Measurements from ENCODE around the gene ALMS1.
"Not testable (repeated sequence)": the region's sequence is repeated elsewhere in the genome, so short reads cannot be mapped to it uniquely, and the experiment has no call there.

Gene ALMS1

DNA sequence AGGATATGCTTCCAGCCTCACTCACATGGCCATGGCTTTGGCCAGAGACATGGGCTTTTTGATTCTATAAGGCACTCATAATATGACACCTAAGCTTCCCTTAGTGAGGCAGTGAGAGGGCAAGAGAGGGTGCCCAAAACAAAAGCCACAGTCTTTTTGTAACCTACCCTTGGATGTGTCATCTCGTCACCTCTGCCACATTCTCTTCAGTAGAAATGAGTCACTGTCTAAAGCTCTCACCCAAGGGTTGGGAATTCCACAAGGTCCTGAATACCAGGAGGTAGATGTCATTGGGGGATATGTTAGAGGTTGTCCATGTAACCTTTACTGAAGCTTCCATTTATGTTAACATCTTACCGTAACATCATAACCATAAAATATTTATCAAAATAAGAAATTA, 108.4 kb downstream of the ALMS1 start:
- TF ChIP-seq, protein P1, sequence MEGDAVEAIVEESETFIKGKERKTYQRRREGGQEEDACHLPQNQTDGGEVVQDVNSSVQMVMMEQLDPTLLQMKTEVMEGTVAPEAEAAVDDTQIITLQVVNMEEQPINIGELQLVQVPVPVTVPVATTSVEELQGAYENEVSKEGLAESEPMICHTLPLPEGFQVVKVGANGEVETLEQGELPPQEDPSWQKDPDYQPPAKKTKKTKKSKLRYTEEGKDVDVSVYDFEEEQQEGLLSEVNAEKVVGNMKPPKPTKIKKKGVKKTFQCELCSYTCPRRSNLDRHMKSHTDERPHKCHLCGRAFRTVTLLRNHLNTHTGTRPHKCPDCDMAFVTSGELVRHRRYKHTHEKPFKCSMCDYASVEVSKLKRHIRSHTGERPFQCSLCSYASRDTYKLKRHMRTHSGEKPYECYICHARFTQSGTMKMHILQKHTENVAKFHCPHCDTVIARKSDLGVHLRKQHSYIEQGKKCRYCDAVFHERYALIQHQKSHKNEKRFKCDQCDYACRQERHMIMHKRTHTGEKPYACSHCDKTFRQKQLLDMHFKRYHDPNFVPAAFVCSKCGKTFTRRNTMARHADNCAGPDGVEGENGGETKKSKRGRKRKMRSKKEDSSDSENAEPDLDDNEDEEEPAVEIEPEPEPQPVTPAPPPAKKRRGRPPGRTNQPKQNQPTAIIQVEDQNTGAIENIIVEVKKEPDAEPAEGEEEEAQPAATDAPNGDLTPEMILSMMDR (IDR thresholded peaks at IDR 0.05; ENCODE audit: insufficient read depth, low read length, poor library complexity, severe bottlenecking), result no peak
- Histone ChIP-seq H3K27me3 (replicated peaks; ENCODE audit: control insufficient read depth, insufficient read depth, low read length) (no peaks in the 10 kb centered on the region), H3K36me3 (ENCODE audit: control insufficient read depth, insufficient read depth, low read length) (no peaks in the 10 kb centered on the region; the same call in 1 of the 2 replicates), H3K4me3 (replicated peaks; ENCODE audit: low read depth, low read length) (no peak overlapping the region)
- DNase-seq (ENCODE audit: extremely low read depth, insufficient read length), result no peak

DNA sequence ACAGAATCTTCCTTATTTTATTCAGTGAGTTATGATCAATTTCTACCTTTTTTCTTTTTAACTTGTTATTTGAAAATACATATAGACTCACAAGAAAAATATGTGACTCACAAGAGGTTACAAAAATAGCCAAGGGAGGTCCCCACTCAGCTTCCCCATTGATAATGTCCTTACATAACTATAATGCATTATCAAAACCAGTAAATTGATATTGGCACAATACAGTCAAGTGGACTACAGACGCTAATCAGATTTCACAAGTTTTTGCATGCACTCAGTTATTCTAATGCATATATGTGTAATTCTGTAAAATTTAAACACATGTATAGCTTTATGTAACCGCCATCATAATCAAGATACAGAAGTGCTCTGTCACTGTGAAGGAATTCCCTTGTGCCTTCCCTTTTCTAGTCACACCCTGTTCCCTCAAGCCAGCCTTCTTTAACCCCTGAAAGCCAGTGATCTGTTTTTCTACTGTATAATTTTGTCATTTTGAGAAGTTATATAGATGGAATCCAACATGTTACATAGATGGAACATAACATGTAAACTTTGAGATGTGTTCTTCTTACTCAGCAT, 118.4 kb downstream of the ALMS1 start:
- TF ChIP-seq, protein P1 (IDR thresholded peaks at IDR 0.05; ENCODE audit: insufficient read depth, low read length, poor library complexity, severe bottlenecking), result no peak
- no peak for DNase-seq (ENCODE audit: extremely low read depth, insufficient read length)
- Histone ChIP-seq H3K27me3 (replicated peaks; ENCODE audit: control insufficient read depth, insufficient read depth, low read length) (no peaks in the 10 kb centered on the region), H3K36me3 (ENCODE audit: control insufficient read depth, insufficient read depth, low read length) (no peaks in the 10 kb centered on the region), H3K4me3 (replicated peaks; ENCODE audit: low read depth, low read length) (no peak overlapping the region)

- H3K4me3 ChIP-seq (replicated peaks; ENCODE audit: low read depth, low read length); DNase-seq (ENCODE audit: extremely low read depth, insufficient read length); H3K36me3 ChIP-seq (ENCODE audit: control insufficient read depth, insufficient read depth, low read length); H3K27me3 ChIP-seq (replicated peaks; ENCODE audit: control insufficient read depth, insufficient read depth, low read length): not testable (repeated sequence)
These were observed 119.2 kb downstream of the ALMS1 start for GRCh38 chr2:73504850-73505249.

GRCh38 chr2:73510470-73510869, 124.8 kb downstream of the ALMS1 start:
- DNase-seq (ENCODE audit: extremely low read depth, insufficient read length); H3K36me3 ChIP-seq (ENCODE audit: control insufficient read depth, insufficient read depth, low read length); H3K4me3 ChIP-seq (replicated peaks; ENCODE audit: low read depth, low read length); H3K27me3 ChIP-seq (replicated peaks; ENCODE audit: control insufficient read depth, insufficient read depth, low read length): not testable (repeated sequence)
- TF ChIP-seq, protein P1 (IDR thresholded peaks at IDR 0.05; ENCODE audit: insufficient read depth, low read length, poor library complexity, severe bottlenecking), result peak; percentile 3

DNA sequence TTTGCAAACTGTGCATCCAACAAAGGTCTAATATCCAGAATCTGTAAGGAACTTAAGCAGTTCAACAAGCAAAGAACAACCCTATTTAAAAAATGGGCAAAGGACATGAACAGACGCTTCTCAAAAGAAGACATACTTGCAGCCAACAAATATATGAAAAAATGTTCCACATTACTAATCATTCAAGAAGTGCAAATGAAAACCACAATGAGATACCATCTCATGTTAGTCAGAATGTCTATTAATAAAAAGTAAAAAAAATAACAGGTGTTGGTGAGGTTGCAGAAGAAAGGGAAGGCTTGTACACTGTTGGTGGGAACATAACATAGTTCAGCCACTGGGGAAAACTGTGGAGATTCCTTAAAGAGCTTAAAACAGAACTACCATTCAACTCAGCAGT, 130.4 kb downstream of the ALMS1 start:
- no peak overlapping the region for H3K4me3 ChIP-seq (replicated peaks; ENCODE audit: low read depth, low read length)
- no peaks in the 10 kb centered on the region for H3K27me3 ChIP-seq (replicated peaks; ENCODE audit: control insufficient read depth, insufficient read depth, low read length)
- no peaks in the 10 kb centered on the region for H3K36me3 ChIP-seq (ENCODE audit: control insufficient read depth, insufficient read depth, low read length)
- DNase-seq (ENCODE audit: extremely low read depth, insufficient read length), result no peak
- TF ChIP-seq, protein P1 (IDR thresholded peaks at IDR 0.05; ENCODE audit: insufficient read depth, low read length, poor library complexity, severe bottlenecking), result no peak

DNA sequence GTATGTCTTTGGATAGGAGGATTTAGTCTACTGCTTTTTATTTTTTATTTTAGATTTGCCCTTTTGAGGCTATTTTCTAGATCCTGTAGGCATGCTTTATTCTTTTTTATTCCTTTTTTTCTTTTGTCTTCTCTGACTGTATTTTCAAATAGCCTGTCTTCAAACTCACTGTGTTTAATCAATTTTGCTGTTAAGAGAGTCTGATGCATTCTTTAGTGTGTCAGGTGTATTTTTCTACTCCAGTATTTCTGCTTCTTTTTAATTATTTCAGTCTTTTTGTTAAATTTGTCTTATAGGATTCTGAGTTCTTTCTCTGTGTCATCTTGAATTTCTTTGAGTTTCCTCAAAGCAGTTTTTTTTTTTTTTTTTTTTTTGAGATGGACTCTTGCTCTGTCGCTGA, 143.1 kb downstream of the ALMS1 start:
- TF ChIP-seq, protein P1 (IDR thresholded peaks at IDR 0.05; ENCODE audit: insufficient read depth, low read length, poor library complexity, severe bottlenecking), result no peak
- H3K36me3 ChIP-seq (ENCODE audit: control insufficient read depth, insufficient read depth, low read length), result no peaks in the 10 kb centered on the region
- no peak for DNase-seq (ENCODE audit: extremely low read depth, insufficient read length)
- no peaks in the 10 kb centered on the region for H3K27me3 ChIP-seq (replicated peaks; ENCODE audit: control insufficient read depth, insufficient read depth, low read length)
- H3K4me3 ChIP-seq (replicated peaks; ENCODE audit: low read depth, low read length), result no peak overlapping the region

DNA sequence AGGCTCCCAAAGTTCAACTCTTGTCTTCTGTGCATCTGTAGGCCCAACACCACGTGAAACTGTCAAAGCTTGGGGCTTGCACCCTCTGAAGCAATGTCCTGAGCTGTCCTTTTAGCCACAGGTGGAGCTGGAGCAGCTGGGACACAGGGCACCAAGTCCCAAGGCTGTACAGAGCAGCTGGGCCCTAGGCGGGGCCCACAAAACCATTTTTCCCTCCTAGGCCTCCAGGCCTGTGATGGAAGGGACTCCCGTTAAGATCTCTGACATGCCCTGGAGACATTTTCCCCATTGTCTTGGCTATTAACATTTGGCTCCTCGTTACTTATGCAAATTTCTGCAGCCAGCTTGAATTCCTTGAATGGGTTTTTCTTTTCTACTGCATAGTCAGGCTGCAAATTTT, 145.1 kb downstream of the ALMS1 start:
- not testable (repeated sequence) for DNase-seq (ENCODE audit: extremely low read depth, insufficient read length); H3K4me3 ChIP-seq (replicated peaks; ENCODE audit: low read depth, low read length); H3K36me3 ChIP-seq (ENCODE audit: control insufficient read depth, insufficient read depth, low read length); H3K27me3 ChIP-seq (replicated peaks; ENCODE audit: control insufficient read depth, insufficient read depth, low read length)
